NCI-H526 treated with DMSO at 0.1 percent for 48 hours (cell line): ENCODE measurements around the gene ACSL4.
"Not testable (repeated sequence)": the region's sequence is repeated elsewhere in the genome, so short reads cannot be mapped to it uniquely, and the experiment has no call there.

Experiments
- DNase-seq: peaks from one replicate; lab custom pipeline; 2025; lab: John Stamatoyannopoulos, UW

Gene ACSL4

GRCh38 chrX:109671170-109671569 lies 61.9 kb downstream of the ACSL4 start:
- DNase-seq: not testable (repeated sequence)

GRCh38 chrX:109667986-109668385 lies 65.1 kb downstream of the ACSL4 start:
- no peak for DNase-seq

- peak; percentile 63 for DNase-seq
Measured at GRCh38 chrX:109660435-109661143, 72.5 kb downstream of the ACSL4 start.

- DNase-seq: no peak
Measured at GRCh38 chrX:109658391-109658790, 74.7 kb downstream of the ACSL4 start.

- not testable (repeated sequence) for DNase-seq
Measured at GRCh38 chrX:109657364-109657763, 75.7 kb downstream of the ACSL4 start.

GRCh38 chrX:109656774-109657173 lies 76.3 kb downstream of the ACSL4 start:
- DNase-seq: no peak

GRCh38 chrX:109655502-109656201 lies 77.4 kb downstream of the ACSL4 start:
- DNase-seq: no peak

- DNase-seq: no peak
Measured at GRCh38 chrX:109654516-109655109, 78.4 kb downstream of the ACSL4 start.

GRCh38 chrX:109644671-109645070 lies 88.4 kb downstream of the ACSL4 start:
- DNase-seq: not testable (repeated sequence)

- no peak for DNase-seq
Measured at GRCh38 chrX:109643687-109644086, 89.4 kb downstream of the ACSL4 start.

- no peak for DNase-seq
Measured at GRCh38 chrX:109638158-109638557, 94.9 kb downstream of the ACSL4 start.

- DNase-seq: not testable (repeated sequence)
Measured at GRCh38 chrX:109637477-109637876, 95.6 kb downstream of the ACSL4 start.

- peak; percentile 3 for DNase-seq
Measured at GRCh38 chrX:109635146-109635545, 97.9 kb downstream of the ACSL4 start.

- no peak for DNase-seq
Measured at GRCh38 chrX:109632906-109633504, 100.1 kb downstream of the ACSL4 start.

- DNase-seq: no peak
Measured at GRCh38 chrX:109629310-109629709, 103.7 kb downstream of the ACSL4 start.

GRCh38 chrX:109626637-109627036 lies 106.4 kb downstream of the ACSL4 start:
- no peak for DNase-seq

- DNase-seq: no peak
Measured at GRCh38 chrX:109624641-109625616, 108.1 kb downstream of the ACSL4 start, which contains the start of gene KCNE5. KCNE5 (minus strand) TSS chrX:109625172; CDS start chrX:109625020, 152 bp downstream.

GRCh38 chrX:109623997-109624396 lies 109.1 kb downstream of the ACSL4 start:
- DNase-seq: no peak

GRCh38 chrX:109622270-109622669 lies 110.8 kb downstream of the ACSL4 start:
- DNase-seq: no peak

GRCh38 chrX:109619771-109620170 lies 113.3 kb downstream of the ACSL4 start:
- no peak for DNase-seq

GRCh38 chrX:109614951-109615350 lies 118.1 kb downstream of the ACSL4 start:
- no peak for DNase-seq
